HTERT RPE-1 (cell line): ENCODE data around the gene MAN2A2.

ENCODE experiments used
- in situ Hi-C: fragments of 300-500 bp; cut with MboI; formaldehyde crosslinking; loops from 4 replicates; pipeline ENCODE4 v1.14.3; 2020; ENCODE audit warnings: low sequenced_read_pairs

The MAN2A2 gene

GRCh38 chr15:90957031-90957790 is 54.1 kb downstream of the MAN2A2 start:
- in situ Hi-C loops: no loop called here

DNA sequence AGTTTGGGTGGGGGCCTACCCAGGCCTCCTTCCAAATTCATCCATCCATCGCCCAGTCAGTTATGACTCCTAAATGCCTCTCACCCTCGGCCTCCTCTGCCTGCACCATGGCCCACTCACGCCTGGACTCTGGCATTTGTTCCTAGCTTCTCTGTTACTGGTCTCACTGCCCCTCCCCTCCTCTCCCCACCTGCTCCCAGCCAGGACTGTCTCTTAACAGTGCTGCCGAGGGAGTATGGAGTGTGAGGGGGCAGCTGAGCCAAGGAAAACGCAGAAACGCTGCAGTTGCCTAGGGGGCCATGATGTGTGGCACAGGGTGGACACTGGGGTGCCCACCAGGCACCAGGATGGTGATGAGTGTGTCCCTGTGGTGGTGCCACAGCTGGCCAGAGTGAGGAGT is 54.7 kb downstream of the MAN2A2 start:
- in situ Hi-C loops: no loop called here

DNA sequence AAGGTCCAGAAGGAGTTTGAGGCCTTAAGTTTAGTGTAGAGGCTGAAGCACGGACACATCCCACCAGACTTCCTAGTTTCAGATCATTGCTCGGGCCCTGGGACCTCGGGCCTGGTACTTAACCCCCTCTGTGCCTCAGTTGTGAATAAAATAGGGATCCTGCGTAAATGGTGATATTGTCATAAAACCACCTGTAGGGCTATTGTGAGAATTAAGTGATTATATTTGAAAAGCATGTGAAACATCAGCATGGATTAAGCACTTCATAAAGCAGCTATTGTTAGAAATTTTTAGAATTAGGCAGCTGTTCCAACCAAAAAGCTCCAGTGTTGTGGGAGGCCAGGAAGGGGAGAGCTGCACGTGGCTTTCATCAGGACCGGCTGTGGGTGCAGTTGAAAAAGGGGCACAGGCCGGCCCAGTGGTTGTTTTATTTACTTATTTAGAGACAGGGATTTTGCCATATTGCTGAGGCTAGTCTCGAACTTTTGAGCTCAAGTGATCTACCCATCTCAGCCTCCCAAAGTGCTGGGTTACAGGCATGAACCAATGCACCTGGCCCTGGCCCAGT is 56.0 kb downstream of the MAN2A2 start:
- in situ Hi-C loops: no loop called here

GRCh38 chr15:90959894-90960293 is 56.8 kb downstream of the MAN2A2 start:
- in situ Hi-C loops: no loop called here

GRCh38 chr15:90960298-90961091 is 57.4 kb downstream of the MAN2A2 start:
- in situ Hi-C loops: no loop called here

GRCh38 chr15:90962021-90962420 is 58.9 kb downstream of the MAN2A2 start:
- in situ Hi-C loops: no loop called here

- in situ Hi-C loops: no loop called here
Observed at GRCh38 chr15:90966262-90966661, 63.2 kb downstream of the MAN2A2 start.

DNA sequence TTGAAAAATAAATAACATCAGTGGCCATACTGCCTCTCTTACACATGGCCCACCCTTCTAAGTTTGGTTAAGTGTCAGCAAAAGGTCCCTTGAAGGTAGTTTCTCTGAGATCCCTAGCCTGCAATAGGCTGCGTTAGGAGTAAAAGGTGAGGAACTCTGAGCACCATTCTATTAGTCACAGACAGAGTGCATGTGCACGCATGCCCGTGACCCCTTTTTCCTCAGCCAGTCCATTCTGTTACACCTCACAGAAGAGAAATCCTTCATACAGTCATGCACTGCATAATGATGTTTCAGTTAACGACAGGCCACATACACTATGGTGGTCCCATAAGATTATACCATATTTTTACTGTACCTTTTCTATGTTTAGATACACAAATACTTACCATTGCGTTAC is 64.1 kb downstream of the MAN2A2 start:
- in situ Hi-C loops: no loop called here

GRCh38 chr15:90968434-90968833 is 65.3 kb downstream of the MAN2A2 start:
- in situ Hi-C loops: no loop called here

- in situ Hi-C loops: no loop called here
Observed at GRCh38 chr15:90970274-90970673, 67.2 kb downstream of the MAN2A2 start.

- in situ Hi-C loops: no loop called here
Observed at GRCh38 chr15:90972133-90972532, 69.0 kb downstream of the MAN2A2 start.
